GM21447 (cell line): Measurements from ENCODE around the gene OPTN.
"Not testable (repeated sequence)": the region's sequence is repeated elsewhere in the genome, so short reads cannot be mapped to it uniquely, and the experiment has no call there.

Experiments used
- ATAC-seq: cut with Tn5 transposase; IDR thresholded peaks from one replicate; pipeline ENCODE4 v1.9.1; 2021; ENCODE audit not compliant: unreplicated experiment

OPTN gene

DNA sequence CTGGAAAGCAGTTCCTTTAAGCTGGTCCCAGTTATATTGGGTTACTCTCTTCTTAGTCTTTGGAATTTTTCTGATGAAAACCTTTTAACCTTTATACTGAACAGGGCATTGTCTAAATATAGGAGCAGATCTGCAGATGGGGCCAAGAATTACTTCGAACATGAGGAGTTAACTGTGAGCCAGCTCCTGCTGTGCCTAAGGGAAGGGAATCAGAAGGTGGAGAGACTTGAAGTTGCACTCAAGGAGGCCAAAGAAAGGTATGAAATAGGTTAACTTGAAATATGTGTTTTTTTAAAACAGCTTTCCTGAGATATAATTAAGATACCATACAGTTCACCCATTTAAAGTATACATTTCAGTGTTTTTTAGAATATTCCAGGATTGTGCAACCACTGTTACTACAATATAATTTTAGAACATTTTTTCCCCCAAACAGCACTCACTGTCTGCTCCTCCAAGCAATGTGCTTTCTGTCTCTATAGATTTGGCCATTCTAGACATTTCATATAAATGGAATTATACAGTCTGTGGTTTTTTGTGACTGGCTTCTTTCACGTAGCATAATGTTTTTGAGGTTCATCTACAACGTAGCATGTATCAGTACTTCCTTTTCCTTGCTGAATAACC lies 18.9 kb downstream of the OPTN start:
- ATAC-seq, result no peak

DNA sequence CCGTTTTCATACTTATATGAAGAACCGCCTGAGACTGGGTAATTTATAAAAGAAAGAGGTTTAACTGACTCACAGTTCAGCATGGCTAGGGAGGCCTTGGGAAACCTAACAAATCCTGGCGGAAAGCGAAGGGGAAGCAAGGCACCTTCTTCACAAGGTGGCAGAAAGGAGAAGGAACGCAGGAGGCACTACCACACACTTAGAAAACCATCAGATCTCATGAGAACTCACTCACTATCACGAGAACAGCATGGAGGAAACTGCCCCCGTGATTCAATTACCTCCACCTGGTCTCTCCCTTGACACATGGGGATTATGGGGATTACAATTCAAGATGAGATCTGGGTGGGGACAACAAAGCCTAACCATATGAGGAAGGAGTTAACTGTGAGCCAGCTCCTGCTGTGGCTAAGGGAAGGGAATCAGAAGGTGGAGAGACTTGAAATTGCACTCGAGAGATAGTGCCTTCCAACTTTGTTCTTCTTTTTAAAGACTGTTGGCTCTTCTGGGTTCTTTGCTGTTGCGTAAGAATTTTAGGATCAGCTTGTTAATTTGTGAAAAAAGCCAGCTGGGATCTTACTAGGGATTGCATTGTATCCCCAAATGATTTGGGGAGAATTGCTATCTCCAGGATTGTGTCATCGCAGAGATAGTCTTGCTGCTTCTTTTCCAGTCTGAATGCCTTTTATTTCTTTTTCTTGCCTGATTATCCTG lies 21.0 kb downstream of the OPTN start:
- no peak for ATAC-seq

DNA sequence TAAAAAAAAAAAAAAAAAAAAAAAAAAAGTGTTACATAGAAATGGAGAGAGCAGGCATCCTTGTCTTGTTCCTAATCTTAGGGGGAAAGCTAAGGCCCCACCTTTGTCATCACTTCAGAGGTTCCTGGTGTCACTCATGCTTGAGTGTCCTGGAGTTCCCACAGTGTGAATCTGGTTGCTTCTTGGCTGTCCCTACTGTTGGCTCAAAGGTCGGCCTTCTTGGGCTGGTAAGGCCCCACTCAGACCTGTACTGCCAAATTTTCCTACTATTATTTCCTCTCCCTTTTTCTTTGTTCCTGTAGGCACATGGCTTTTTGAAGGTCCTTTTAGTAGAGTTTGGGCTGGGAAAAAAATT lies 21.5 kb downstream of the OPTN start:
- no peak for ATAC-seq

DNA sequence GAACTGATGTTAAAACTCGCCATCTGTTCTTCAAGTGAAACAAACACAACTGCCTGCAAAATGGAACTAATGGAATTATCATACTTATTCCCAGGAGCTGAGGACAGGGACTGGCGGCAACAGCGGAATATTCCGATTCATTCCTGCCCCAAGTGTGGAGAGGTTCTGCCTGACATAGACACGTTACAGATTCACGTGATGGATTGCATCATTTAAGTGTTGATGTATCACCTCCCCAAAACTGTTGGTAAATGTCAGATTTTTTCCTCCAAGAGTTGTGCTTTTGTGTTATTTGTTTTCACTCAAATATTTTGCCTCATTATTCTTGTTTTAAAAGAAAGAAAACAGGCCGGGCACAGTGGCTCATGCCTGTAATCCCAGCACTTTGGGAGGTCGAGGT lies 36.7 kb downstream of the OPTN start:
- no peak for ATAC-seq

DNA sequence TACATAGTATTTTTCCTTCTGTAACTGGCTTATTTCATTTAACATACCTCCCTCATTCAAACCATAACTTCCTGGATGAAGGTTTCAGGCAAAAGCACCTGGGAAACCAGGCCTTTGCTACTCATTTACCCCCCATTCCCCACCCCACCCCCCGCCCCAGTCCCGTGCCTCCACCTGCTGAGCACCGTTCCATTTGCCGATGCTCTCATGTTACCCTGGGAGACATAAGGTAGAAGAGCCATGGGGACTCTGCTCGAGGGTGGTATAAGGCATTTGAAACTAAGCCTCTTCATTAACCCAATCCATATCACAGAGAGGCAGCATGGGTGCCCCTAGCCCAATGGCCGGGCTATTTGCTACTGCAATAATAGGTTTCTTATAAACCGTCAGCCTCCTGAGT lies 39.2 kb downstream of the OPTN start:
- no peak for ATAC-seq

DNA sequence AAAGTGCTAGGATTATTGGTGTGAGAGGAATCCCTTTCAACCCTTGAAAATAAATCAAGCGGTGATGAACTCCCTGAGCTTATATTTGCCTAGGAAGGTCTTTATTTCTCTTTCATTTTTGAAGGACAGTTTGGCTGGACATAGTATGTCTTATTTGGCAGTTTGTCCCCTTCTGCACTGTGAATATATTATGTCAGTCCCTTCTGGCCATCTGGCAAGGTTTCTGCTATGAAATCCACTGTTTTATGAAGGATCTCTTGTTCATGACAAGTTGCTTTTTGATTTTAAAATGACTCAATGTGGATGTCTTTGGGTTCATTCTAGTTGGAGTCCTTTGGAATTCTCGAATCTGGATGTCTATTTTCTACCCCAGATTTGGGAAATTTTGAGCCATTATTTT lies 39.7 kb downstream of the OPTN start:
- ATAC-seq, result no peak

DNA sequence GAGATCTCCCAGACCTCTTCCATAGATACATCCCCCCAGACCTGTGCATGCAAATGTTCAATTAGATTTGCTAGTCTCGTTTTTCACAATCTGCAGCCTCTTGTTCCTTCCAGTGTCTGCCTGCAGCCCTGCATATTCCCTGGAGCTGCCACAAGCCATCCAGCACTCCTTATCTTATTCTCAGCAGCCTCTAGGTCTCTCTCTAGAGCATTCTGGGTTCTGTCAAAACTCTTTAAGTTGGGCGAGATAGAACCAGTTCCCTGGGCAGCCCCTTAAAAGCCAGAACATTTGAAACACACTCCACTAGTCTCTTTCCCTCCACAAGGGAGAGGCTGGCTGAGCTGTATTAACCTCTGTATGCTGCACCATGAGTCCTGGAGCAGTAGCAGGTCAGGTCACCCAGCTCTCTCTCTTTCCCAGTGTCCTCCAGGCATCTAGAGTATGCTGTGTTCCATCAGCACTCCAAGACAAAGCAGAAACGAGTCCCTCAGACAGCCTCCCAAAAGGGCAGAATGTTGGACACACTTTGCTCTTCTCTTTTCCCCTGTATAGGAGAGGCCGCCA lies 40.7 kb downstream of the OPTN start:
- ATAC-seq, result no peak

DNA sequence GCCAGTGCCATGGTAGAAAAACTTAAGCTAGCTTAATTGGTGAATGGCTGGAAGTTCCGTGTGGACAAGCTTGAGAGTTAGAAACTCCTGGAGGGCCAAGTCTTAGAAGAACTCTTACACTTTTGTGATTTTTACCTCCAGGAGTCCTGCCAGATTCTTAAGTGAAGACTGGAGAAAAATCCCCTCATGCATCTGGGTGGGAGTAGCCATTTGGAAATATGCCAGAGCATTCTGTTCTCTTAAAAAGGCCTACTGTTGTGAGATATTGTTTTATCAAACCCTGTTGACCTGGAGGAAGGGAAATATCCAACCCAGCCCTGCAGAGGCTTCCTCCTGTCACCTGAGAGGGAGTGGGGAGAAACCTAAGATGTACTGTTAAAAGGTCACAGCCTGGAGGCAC lies 43.8 kb downstream of the OPTN start:
- ATAC-seq, result no peak

DNA sequence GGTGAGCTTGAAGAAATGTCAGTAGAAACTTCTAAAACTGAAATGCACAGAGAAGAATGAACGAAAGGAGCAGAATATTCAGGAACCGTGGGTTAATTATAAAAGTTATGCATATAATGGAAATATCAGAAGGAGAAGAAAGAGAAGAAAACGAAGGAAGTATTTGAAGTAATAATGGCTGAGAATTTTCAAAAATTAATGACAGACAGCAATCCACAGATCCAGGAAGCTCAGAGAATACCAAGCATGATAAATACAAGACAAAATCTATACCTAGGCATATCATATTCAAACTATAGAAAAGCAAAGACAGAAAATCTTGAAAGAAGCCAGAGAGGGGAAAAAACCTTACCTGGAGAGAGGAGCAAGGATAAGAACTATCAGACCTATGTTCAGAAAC lies 44.9 kb downstream of the OPTN start:
- ATAC-seq, result no peak

DNA sequence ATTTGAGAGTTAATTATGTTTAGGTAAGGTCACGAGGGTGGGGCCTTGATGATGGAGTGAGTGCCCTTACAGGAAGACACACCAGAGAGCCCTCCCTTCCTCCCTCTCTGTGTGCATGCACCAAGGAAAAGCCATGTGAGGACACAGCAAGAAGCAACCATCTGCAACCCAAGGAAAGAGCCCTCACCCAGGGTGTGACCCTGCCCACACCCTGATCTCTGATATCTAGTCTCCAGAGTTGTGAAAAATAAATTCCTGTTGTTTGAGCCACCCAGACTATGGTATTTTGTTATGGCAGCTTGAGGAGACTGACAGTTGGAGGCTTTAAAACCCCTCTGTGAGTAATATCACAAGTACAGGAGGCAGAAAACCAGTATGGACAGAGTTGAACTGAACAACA lies 46.4 kb downstream of the OPTN start:
- no peak for ATAC-seq

DNA sequence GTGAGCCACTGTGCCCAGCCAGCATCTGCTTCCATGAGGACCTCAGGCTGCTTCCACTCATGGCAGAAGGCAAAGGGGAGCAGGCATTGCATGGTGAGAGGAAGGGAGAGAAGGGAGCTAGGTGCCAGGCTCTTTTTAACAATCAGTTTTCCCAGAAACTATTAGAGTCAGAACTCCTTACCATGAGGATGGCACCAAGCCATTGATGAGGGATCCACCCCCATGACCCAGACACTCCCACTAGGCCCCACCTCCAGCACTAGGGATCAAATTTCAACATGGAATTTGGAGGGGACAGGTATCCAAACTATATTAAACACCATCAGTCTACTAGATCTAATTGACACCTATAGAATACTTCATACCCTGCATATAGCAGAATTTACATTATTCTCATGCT lies 47.2 kb downstream of the OPTN start:
- ATAC-seq, result no peak

DNA sequence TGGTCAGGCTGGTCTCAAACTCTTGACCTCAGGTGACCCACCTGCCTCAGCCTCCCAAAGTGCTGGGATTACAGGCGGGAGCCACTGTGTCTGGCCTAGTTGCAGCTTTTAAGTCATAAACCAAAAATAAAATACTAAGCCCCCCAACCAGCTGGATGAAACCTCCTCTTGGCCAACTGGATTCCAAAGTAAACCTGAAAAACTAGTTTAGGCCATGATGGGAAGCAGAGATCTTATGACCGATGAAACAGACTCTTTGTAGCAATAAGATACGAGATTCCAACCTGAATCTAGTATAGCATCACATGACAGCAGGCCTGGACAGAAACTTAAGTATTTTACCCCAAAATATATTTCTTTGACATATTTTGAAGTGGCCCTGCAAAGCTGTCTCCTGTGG lies 52.3 kb downstream of the OPTN start:
- ATAC-seq, result no peak

DNA sequence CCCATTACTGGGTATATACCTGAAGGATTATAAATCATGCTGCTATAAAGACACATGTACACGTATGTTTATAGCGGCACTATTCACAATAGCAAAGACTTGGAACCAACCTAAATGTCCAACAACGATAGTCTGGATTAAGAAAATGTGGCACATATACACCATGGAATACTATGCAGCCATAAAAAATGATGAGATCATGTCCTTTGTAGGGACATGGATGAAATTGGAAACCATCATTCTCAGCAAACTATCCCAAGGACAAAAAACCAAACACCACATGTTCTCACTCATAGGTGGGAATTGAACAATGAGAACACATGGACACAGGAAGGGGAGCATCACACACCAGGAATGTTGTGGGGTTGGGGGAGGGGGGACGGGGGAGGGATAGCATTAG lies 55.9 kb downstream of the OPTN start:
- ATAC-seq, result not testable (repeated sequence)

DNA sequence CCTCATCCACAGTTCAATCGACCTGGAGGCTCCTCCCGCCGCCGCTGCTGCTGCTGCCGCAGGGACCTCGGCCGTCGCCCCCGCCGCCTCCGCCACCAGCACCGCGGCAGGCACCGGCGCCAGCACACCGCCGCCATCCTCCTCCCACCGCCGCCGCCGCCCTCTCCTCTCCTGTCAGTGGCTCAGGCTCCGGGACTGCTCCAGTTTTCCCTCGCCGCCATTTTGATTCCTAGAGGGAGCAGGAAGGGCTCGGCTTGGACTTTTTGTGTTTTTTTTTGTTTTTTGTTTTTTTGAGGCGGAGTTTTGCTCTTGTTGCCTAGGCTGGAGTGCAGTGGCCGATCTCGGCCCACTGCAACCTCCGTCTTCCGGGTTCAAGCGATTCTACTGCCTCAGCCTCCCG lies 58.4 kb downstream of the OPTN start:
- ATAC-seq, result no peak

DNA sequence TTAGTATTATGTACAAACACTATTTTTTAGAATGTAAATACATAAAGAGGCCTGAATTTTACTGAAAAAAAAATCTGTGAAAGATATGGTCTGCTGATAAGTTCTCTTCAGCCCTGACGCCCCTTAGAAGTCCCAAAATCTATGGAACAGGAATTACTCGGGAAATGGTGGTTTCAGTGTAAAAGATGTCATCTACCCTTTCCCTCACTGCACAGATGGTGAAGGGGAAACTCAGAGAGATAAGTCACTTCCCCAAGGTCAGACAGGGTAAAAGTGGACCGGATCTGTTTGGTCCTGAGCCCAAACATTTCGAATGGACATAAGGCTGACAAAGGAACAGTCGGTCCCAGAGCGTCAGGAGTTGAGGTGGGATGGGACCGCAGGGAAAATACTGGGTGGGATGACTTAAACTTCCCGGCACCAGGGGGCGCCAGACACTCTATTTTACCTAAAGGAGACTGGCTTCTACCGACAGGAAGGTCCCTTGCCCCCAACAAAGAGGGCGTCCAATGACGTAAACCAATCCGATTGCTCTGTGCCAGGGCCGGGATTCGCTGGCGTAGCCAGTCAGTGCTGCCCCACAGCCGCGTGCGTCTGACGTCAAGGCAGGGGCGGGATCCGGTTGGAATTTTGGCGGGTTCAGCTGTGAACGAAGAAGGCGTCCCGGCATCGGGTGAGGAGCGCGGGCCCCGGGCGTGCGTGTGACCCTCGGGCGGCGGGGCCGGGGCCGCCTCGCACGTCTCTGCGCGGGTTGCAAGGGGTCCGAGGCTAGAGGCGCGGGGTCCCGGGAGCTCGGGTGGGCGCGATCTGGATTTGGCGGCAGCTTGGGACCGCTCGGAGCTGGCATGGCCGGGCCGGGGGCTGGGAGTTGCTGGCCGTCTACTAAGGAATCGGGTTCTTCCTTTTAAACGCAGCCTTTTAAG lies 61.2 kb downstream of the OPTN start, which contains the start of gene MCM10:
TSS of gene MCM10 (plus strand) at position 625 of the 923 bp plus-strand sequence. CDS start 2,645 bp downstream, outside the sequence.
- peak; percentile 100 for ATAC-seq

DNA sequence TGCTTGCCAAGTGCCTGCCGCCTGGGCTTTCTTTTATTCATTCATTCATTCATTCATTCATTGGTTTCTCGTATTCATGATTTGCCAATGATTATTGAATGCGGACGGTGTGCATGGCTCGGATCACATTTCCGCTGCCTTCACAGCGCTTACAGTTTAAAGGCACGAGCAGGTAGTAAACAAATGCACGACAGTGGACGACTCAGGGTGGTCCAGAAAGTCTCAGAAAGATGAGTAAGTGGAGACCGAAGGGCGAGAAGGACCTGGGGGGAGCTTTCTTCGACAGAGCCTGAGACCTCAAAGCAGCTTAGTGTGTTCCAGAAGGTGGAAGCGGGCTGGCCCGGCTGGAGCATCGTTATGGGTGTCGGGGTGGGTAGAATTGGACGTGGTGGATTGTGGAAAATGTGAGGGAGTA lies 61.9 kb downstream of the OPTN start:
- peak; percentile 7 for ATAC-seq

DNA sequence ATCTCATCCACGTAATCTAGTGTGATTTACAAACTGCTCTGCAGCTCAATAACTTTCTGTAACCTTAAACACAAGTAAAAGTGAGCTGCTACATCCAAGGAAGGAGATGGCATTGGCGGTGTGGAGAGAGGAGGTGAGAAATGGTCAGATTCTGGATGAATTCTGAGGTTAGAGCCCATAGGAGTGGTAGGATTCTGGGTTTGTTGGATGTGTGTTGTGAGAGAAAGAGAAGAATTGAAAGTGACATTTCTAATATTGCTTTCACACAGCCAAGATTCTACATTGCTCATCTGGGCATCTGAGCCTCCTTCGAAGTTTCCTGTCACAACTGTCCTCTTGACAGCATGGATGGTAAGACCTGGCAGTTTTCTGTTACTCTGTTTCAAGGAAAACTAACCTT lies 63.9 kb downstream of the OPTN start:
- no peak for ATAC-seq

DNA sequence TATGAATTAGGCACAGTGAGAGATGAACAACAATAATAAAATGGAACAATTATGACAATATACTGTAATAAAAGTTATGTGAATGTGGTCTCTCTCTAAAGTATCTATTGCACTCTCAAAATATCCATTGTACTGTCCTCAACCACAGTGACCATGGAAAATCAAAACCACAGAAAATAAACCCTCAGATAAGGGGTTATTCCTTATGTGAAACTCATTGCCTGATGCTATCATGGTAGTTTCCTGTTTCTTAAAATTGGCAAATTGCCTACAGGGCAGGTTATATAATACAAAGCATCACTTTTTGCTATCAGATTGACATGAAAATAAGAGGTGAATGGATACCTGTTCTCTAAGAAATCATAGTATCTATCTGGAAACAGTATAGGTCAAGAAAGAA lies 65.2 kb downstream of the OPTN start:
- ATAC-seq, result no peak

DNA sequence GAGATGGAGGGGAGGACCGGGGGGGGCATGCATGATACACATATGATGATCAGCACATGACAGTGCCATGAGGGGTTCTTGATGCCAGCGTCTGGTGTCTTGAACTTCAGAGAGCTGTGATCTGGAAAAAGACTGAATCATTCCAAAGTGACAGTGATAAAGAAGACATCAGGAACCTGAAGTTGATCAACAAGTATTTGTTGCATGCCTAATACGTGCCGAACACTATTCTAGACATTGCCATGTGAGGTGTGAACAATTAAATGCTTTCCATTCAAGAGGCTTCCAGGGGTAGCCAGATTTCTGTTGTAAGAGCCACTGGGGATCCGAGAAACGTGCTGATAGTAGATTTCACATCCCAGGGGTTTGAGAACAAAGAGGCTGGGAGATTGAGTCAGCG lies 67.6 kb downstream of the OPTN start:
- ATAC-seq, result no peak

DNA sequence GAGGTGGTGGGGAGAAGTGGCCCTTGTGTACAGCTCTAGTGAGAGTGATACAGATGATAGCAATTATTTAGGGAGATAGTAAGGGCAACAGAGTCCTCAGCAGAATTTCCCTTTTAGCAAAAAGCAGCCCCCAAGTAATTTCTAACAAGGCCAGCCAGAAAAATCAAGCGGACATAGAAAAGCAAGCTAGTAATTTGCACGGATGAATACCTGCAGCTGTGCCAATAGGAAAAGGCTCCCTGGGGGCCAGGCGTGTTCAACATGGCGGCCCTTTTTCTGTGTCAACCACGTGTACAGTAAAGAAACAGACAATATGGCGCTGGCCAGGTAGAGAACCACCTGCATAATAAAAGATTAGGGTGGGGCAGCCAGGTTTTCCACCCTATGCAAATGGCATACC lies 68.8 kb downstream of the OPTN start:
- ATAC-seq, result no peak

DNA sequence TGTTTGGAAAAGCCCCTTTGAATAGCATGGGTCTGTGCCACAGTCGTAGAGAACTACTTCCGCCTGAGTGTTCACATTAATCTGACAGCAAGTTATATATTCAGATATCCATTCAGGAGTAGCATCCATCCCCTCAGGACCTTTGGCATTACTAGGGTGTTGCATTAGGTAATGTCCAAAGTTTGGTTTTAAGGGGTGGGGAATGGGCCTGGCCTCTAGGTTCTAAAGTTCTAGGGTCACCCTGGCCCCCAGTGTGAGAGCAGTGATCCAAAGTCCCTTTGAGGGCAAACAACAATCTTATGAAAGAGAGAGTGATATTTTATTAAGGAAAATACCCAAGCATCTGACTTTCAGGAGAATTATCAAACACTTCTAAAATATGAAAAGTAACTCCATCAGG lies 73.7 kb downstream of the OPTN start:
- no peak for ATAC-seq

DNA sequence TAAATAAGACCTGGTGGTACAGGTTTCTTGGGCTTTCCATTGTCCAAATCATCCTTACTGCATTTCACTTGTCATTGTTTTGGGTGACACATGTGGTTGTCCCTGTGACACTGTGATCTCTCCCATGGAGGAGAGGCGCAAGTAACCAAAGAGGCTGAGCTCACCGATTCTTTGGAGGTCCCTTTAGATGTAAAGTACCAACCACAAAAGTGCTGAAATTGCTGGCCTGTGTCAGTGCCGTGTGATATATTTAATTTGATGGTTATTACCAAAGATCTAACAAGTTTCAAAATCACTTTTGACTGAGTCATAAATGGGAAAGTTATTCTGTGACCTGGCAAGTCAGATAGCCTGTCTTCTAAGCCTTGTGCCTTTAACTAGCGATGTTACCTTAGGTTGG lies 80.8 kb downstream of the OPTN start:
- ATAC-seq, result no peak
